ENCODE measurements around the gene GFRA1. TPM values are rescaled to one million over a fixed set of nuclear protein-coding genes. Genes with fewer than 3 reads are reported as not detected.

Gene GFRA1
- polyA plus RNA-seq, 1 of the 3 experiments (the other 2 are of a cell fraction), result 1.6 TPM

- Histone ChIP-seq H3K4me2 (no peak overlapping the region), H3K9me2 (no peaks in the 10 kb centered on the region), H3K9ac (no peak overlapping the region), H3K4me3 (ENCODE audit: low read depth in 2 of 2, low read length in 1 of 2) (no peak overlapping the region), H3K36me3 (replicated peaks in 1 of 2; ENCODE audit: control insufficient read depth in 1 of 2, insufficient read depth in 2 of 2, low read length in 1 of 2) (no peaks in the 10 kb centered on the region), H3K79me2 (ENCODE audit: insufficient read depth) (no peaks in the 10 kb centered on the region), H4K20me1 (ENCODE audit: insufficient read depth) (no peaks in the 10 kb centered on the region), H3K27ac (ENCODE audit: low read depth in 2 of 2, low read length in 1 of 2) (no peak overlapping the region), H2AFZ (ENCODE audit: low read depth) (no peak overlapping the region), H3K27me3 (ENCODE audit: insufficient read depth) (no peaks in the 10 kb centered on the region), H3K4me1 (ENCODE audit: control insufficient read depth in 1 of 2, insufficient read depth in 2 of 2, low read depth in 1 of 2, low read length in 1 of 2) (no peaks in the 10 kb centered on the region; a peak in 1 of 4 replicates), H3F3A (replicated peaks; ENCODE audit: insufficient read depth) (no peaks in the 10 kb centered on the region), H3K9me3 (no peaks in the 10 kb centered on the region)
- CTCF ChIA-PET, result no interaction called here
- POLR2A ChIA-PET, result no interaction called here
- 49% methylated on average over 11 of the region's 11 CpGs for WGBS (ENCODE audit: low lambda C conversion rate)
- DNase-seq, result no peak
- TF ChIP-seq GATA2 (CRISPR knock-in tag; IDR thresholded peaks at IDR 0.05) (no peak), RCOR1 (IDR thresholded peaks at IDR 0.05; ENCODE audit: low read length) (no peak), SIN3A (IDR thresholded peaks at IDR 0.05; ENCODE audit: borderline replicate concordance, low read depth, low read length) (no peak), TCF12 (IDR thresholded peaks at IDR 0.05) (no peak), TAF1 (IDR thresholded peaks at IDR 0.05; ENCODE audit: borderline replicate concordance, low read depth, low read length) (no peak), YY1 (IDR thresholded peaks at IDR 0.05; ENCODE audit: low read depth) (no peak), NRF1 (IDR thresholded peaks at IDR 0.05; ENCODE audit: low read depth, low read length) (no peak), MXI1 (IDR thresholded peaks at IDR 0.05; ENCODE audit: low read depth, low read length) (no peak), REST (IDR thresholded peaks at IDR 0.05; ENCODE audit: low read depth, low read length) (no peak), FOSL2 (IDR thresholded peaks at IDR 0.05; ENCODE audit: borderline replicate concordance, low read depth) (no peak), RFX5 (IDR thresholded peaks at IDR 0.05; ENCODE audit: low read length) (no peak), EP300 (IDR thresholded peaks at IDR 0.05; ENCODE audit: borderline replicate concordance in 1 of 2, low read depth in 1 of 2, low read length in 1 of 2) (no peak)
- TF ChIP-seq, protein P1, sequence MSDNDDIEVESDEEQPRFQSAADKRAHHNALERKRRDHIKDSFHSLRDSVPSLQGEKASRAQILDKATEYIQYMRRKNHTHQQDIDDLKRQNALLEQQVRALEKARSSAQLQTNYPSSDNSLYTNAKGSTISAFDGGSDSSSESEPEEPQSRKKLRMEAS (IDR thresholded peaks at IDR 0.05; ENCODE audit: low read depth), result no peak
- TF ChIP-seq, protein P2, sequence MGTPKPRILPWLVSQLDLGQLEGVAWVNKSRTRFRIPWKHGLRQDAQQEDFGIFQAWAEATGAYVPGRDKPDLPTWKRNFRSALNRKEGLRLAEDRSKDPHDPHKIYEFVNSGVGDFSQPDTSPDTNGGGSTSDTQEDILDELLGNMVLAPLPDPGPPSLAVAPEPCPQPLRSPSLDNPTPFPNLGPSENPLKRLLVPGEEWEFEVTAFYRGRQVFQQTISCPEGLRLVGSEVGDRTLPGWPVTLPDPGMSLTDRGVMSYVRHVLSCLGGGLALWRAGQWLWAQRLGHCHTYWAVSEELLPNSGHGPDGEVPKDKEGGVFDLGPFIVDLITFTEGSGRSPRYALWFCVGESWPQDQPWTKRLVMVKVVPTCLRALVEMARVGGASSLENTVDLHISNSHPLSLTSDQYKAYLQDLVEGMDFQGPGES (IDR thresholded peaks at IDR 0.05; ENCODE audit: low read depth, low read length), result no peak
- TF ChIP-seq, protein P3, sequence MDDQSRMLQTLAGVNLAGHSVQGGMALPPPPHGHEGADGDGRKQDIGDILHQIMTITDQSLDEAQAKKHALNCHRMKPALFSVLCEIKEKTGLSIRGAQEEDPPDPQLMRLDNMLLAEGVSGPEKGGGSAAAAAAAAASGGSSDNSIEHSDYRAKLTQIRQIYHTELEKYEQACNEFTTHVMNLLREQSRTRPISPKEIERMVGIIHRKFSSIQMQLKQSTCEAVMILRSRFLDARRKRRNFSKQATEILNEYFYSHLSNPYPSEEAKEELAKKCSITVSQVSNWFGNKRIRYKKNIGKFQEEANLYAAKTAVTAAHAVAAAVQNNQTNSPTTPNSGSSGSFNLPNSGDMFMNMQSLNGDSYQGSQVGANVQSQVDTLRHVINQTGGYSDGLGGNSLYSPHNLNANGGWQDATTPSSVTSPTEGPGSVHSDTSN (IDR thresholded peaks at IDR 0.05), result no peak
Measured at GRCh38 chr10:116056445-116057293, 216.3 kb downstream of the GFRA1 start.

Measured in SK-N-SH (cell line).